HFFc6 (cell line): ENCODE data around the gene PLA2G2D. TPM values are rescaled to one million over a fixed set of nuclear protein-coding genes. Genes with fewer than 3 reads are reported as not detected.

Source experiments
- DNase-seq: peaks from one replicate; pipeline ENCODE4 v3.0.0-alpha.2; 2018
- H3K27ac Mint-ChIP-seq: 2 replicates; pipeline ENCODE4 v1.8.0; 2020; ENCODE audit warnings: mild to moderate bottlenecking, mixed read lengths
- H3K27me3 Mint-ChIP-seq: 2 replicates; pipeline ENCODE4 v1.8.0; 2021; ENCODE audit warnings: mild to moderate bottlenecking, moderate library complexity, mixed read lengths; ENCODE audit not compliant: insufficient read depth
- H3K36me3 Mint-ChIP-seq: 2 replicates; pipeline ENCODE4 v1.8.0; 2021; ENCODE audit warnings: low read depth, mixed read lengths
- H3K4me1 Mint-ChIP-seq: 2 replicates; pipeline ENCODE4 v1.8.0; 2020; ENCODE audit warnings: low read depth, mixed read lengths
- H3K4me3 Mint-ChIP-seq: 2 replicates; pipeline ENCODE4 v1.8.0; 2020; ENCODE audit warnings: mild to moderate bottlenecking, moderate library complexity, mixed read lengths
- H3K9me3 Mint-ChIP-seq: 2 replicates; pipeline ENCODE4 v1.8.0; 2020; ENCODE audit warnings: mild to moderate bottlenecking, mixed read lengths
- CTCF ChIP-seq: fragments of 200-600 bp; sonication (generic); IDR thresholded peaks from 2 replicates; pipeline ENCODE4 v1.5.0; 2021; ENCODE audit warnings: antibody characterized with exemption, mild to moderate bottlenecking
- total RNA-seq, 6 experiments: library from RNA; stranded (reverse); fragmentation: NEBNext Ultra II Directional; extraction: Animal tissue kit (Norgen Biotek cat#: 25700); gene quantifications; 2 replicates in 1 of 6; 3 replicates in 5 of 6; pipeline ENCODE4 v1.2.3, GENCODE V29; 2021

The PLA2G2D gene
- total RNA-seq, 6 experiments from 2014 or later = not detected

GRCh38 chr1:20107351-20107750, 12.0 kb downstream of the PLA2G2D start:
- TF ChIP-seq CTCF = no peak
- Mint-ChIP-seq H3K27ac (no peak overlapping the region), H3K36me3 (no peaks in the 10 kb centered on the region), H3K27me3 (peaks cover 14% of the 10 kb centered on the region; the same call in 1 of the 2 replicates), H3K9me3 (no peaks in the 10 kb centered on the region), H3K4me3 (no peak overlapping the region), H3K4me1 (no peaks in the 10 kb centered on the region; the same call in 1 of the 2 replicates)
- no peak for DNase-seq

GRCh38 chr1:20105856-20106255, 13.5 kb downstream of the PLA2G2D start:
- TF ChIP-seq CTCF = no peak
- no peak overlapping the region for H3K27ac Mint-ChIP-seq
- H3K4me3 Mint-ChIP-seq = no peak overlapping the region
- H3K27me3 Mint-ChIP-seq = peaks cover 17% of the 10 kb centered on the region
- no peaks in the 10 kb centered on the region; the same call in 1 of the 2 replicates for H3K4me1 Mint-ChIP-seq
- no peaks in the 10 kb centered on the region for H3K9me3 Mint-ChIP-seq
- DNase-seq = no peak
- no peaks in the 10 kb centered on the region for H3K36me3 Mint-ChIP-seq

GRCh38 chr1:20102875-20103274, 16.5 kb downstream of the PLA2G2D start:
- Mint-ChIP-seq H3K27me3 (peaks cover 14% of the 10 kb centered on the region), H3K4me1 (no peaks in the 10 kb centered on the region; the same call in 1 of the 2 replicates), H3K9me3 (no peaks in the 10 kb centered on the region), H3K4me3 (no peak overlapping the region), H3K27ac (no peak overlapping the region), H3K36me3 (no peaks in the 10 kb centered on the region)
- TF ChIP-seq CTCF = no peak
- peak; percentile 43 for DNase-seq

- Mint-ChIP-seq H3K36me3 (no peaks in the 10 kb centered on the region), H3K9me3 (no peaks in the 10 kb centered on the region), H3K4me1 (no peaks in the 10 kb centered on the region; the same call in 1 of the 2 replicates), H3K27me3 (peaks cover 21% of the 10 kb centered on the region), H3K4me3 (no peak overlapping the region), H3K27ac (no peak overlapping the region)
- peak; percentile 79 for TF ChIP-seq CTCF
- DNase-seq = peak; percentile 32
These were observed 18.5 kb downstream of the PLA2G2D start for GRCh38 chr1:20100632-20101355.

GRCh38 chr1:20099533-20099932, 19.8 kb downstream of the PLA2G2D start:
- DNase-seq = no peak
- H3K27ac Mint-ChIP-seq = no peak overlapping the region
- no peak overlapping the region for H3K4me3 Mint-ChIP-seq
- H3K36me3 Mint-ChIP-seq = no peaks in the 10 kb centered on the region
- no peaks in the 10 kb centered on the region; the same call in 1 of the 2 replicates for H3K4me1 Mint-ChIP-seq
- H3K27me3 Mint-ChIP-seq = peaks cover 24% of the 10 kb centered on the region
- no peaks in the 10 kb centered on the region for H3K9me3 Mint-ChIP-seq
- TF ChIP-seq CTCF = no peak
